Activated CD8-positive, alpha-beta memory T cell treated with anti-CD3 and anti-CD28 coated beads for 36 hours (primary cell): ENCODE data around the gene RUNX3. TPM values are rescaled to one million over a fixed set of nuclear protein-coding genes. Genes with fewer than 3 reads are reported as not detected.

Experiments used
- CTCF ChIA-PET: fragments of 350-600 bp; sonication (Branson Sonifier 250); formaldehyde crosslinking; loops from one replicate; lab custom pipeline; 2021; ENCODE audit warnings: antibody characterized with exemption; lab: Charles Lee
- POLR2A ChIA-PET: fragments of 350-600 bp; sonication (Branson Sonifier 250); formaldehyde crosslinking; loops from one replicate; lab custom pipeline; 2021; ENCODE audit warnings: antibody characterized with exemption; lab: Charles Lee
- total RNA-seq, 2 experiments: library from RNA; stranded (reverse); gene quantifications; one replicate each; pipeline ENCODE4 v1.2.3, GENCODE V29; 2021

Gene RUNX3
- total RNA-seq, 2 experiments from 2014 or later, result 173 to 183 TPM

DNA sequence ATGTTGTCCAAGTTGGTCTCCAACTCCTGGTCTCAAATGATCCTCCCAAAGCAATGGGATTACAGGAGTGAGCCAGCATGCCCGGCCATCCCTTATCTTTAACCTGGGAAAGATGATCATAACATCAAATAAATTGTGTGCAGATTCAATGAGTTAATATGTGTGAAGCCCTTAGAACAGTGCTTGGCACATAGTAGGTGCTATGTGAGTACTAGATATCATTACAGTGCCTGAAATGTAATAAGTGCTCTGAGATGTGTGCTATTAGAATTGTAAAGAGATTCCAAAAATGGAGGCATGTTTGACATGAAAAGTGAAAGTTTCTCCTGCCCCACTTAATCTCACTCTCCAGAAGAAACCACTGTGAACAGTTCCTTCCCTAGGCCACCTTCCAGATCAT lies 71.8 kb downstream of the RUNX3 start:
- POLR2A ChIA-PET, result no interaction called here
- CTCF ChIA-PET, result interaction anchor here (1.2 kb wide), 1 partner anchor 10 kb away, joined by 3 read pairs; no protein-coding TSS in a partner anchor

DNA sequence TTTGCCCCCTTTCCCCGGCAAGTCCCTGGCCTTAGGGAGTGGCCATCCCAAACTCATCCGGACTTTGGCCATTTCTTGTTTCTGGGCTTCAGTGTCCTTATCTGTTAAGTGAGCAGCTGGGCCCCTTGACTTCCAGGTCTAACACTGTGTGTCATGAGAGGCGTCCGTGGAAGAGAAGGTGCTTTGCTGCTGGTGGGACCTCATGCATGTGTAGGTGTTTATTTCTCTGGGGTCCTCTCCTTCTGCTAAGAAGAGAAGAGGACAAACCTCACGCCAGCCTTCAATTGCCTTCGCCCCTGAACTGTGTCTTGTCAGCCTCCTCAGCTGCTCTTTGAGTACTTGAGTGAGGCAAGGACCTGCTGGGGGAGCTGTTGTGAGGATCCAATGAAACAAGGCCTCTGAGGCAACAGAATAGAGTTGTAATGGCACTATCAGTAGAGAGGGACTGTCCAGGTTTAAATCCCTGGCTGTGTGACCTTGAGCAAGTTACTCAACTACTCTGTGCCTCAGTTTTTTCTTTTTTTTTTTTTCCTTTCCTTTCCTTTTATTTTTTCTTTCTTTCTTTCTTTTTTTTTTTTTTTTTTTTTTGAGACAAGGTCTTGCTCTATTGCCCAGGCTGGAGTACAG lies 72.5 kb downstream of the RUNX3 start:
- ChIA-PET CTCF (interaction anchor here (1.2 kb wide), 1 partner anchor 10 kb away, joined by 3 read pairs; no protein-coding TSS in a partner anchor), POLR2A (no interaction called here)

DNA sequence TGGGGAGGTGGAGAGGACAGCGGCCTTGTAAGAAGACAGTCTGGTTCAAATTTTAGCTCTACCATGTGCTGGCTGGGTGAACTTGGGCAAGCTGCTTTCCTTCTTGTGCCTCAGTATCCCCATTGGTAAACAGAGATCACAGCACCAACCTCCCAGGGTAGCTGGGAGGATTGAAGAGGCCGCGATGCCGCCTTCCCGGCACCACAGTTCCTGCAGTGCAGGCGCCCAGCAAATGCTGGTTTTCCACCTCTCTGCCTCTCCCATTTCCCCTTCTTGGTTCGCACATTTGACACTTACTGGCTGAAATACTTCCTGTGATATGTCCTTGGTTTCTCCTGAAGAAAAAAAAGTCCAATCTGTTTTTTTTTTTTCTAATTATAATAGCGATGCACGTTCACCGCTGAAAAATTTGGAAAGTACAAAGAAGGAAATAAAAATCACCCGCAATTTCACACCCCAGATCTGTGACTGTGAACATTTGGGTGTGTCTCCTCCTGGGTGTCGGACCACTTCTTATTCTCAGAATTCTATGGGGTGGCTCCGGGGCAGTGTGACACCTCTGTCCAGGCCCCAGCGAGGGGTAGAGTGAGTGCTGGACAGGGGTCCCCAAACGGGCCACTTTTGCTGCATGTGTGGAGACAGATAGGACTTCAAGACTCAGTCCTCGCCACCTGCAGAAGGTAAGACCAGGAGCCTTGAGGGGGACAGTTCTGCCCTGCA lies 73.1 kb downstream of the RUNX3 start:
- ChIA-PET CTCF (interaction anchor here (1.2 kb wide), 1 partner anchor 11 kb away, joined by 3 read pairs; no protein-coding TSS in a partner anchor), POLR2A (no interaction called here)

DNA sequence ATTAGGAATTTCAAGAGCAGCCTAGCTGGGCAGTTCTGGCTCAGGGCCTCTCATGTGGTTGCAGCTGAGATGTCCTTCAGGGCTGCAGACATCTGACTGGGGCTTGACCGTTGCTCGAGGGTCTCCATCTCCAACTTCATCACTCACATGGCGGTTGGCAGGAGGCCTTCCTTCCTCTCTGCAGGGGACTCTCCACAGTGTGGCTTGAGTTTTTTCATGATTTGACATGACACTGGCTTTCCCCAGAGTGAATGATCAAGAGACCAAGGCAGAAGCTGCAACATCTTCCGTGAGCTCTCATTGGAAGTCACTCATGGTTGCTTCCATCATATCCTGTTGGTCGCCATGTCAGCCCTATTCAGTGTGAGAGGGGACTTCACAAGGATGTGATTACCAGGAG lies 74.6 kb downstream of the RUNX3 start:
- CTCF ChIA-PET, result no interaction called here
- POLR2A ChIA-PET, result no interaction called here

DNA sequence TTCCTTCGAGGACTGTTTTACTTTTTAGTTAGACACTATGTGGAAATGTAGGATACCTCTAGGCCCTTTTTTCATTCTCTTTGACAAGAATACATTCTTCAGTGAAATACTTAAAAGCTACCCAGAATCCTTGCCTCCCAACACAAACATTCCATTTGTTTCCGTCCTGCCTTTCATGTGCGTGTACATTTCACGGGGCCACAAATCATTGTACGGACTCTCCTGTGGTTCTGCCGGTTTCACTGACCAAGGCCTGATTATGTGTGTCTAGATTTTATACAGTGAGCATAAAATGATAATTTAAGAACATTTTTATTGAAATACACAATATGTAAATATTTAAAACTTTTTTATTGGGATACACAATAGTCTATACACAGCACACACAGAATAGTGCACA lies 76.4 kb downstream of the RUNX3 start:
- ChIA-PET POLR2A (no interaction called here), CTCF (no interaction called here)

DNA sequence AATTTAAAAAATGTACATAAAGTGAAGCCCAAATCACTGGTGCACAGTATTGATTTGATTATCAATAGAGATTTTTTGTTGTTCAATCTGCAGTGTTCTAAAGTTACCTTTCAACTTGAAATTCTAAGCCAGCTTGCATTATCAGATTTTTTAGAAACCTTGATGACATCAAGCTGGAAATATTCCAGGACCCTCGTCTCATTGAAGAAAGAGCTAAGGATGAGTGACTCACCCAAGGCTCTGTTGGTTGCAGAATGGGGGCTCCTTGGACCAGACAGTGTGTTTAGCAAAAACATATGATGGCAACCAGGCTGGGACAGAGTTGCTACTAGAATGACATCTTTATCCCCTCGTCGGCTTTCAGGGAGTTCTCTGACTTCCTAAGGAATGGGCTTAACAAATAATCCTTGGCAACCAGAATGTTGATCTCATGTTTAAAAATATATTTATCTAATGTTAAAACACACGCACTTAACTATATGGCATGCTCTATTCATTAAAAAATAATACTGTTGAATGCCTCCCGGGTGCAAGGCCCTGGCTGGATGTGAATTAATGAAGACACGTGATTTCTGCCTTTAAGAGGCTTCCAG lies 79.7 kb downstream of the RUNX3 start:
- POLR2A ChIA-PET, result interaction anchor here (0.7 to 1.0 kb wide), 2 partner anchors 48 to 100 kb away, joined by 3 to 4 read pairs; no protein-coding TSS in a partner anchor

DNA sequence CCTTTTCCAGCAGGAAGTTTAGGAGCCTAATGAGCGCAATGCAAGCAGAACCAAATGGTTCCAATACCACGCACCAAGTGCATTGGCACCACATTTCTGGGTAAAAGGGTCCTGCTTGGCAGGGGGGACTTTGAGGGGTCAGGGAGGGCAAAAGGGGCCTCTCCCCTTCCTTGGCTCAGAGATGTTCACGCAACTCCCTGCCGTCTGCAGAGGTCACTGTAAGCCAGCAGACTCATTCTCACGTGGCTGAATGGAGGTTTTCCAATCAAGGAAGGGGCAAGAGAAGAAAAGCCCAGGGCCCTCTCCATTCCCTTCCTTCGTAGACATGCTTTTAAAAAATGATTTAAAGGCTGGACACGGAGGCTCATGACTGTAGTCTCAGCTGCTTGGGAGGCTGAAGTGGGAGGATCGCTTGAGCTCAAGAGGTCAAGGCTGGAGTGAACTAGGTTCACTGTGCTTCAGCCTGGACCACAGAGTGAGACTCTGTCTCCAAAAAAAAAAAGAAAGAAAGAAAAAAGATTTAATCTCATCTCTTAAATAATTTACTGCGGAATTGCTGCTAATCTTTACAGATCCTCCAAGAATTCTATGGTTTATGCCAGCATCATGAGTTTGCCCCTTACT lies 80.3 kb downstream of the RUNX3 start:
- POLR2A ChIA-PET, result interaction anchor here (1.0 kb wide), 1 partner anchor 49 kb away, joined by 3 read pairs; no protein-coding TSS in a partner anchor

More for the DNA sequence above, 79.7 kb downstream of the RUNX3 start:
- CTCF ChIA-PET, result interaction anchor here (0.7 to 1.3 kb wide), 3 partner anchors 42 to 252 kb away, joined by 3 to 4 read pairs (median 3); partner anchors contain the start of gene RUNX3

More for the DNA sequence above, 80.3 kb downstream of the RUNX3 start:
- CTCF ChIA-PET, result interaction anchor here (0.5 to 2.4 kb wide), 9 partner anchors 25 to 255 kb away, joined by 3 to 8 read pairs (median 3); partner anchors contain the start of gene RUNX3

Other genes starting within 250 kb of the RUNX3 start
- 10 to 100 TPM; 20.7 to 21.0 TPM for gene CLIC4, start 184.8 kb downstream of the RUNX3 start, total RNA-seq